Activated CD4-positive, alpha-beta memory T cell treated with anti-CD3 and anti-CD28 coated beads for 36 hours (primary cell): ENCODE measurements around the gene ADGRG6. TPM values are rescaled to one million over a fixed set of nuclear protein-coding genes. Genes with fewer than 3 reads are reported as not detected.
"Not testable (repeated sequence)": the region's sequence is repeated elsewhere in the genome, so short reads cannot be mapped to it uniquely, and the experiment has no call there.

ENCODE experiments used
- CTCF ChIA-PET: fragments of 350-600 bp; sonication (Branson Sonifier 250); formaldehyde crosslinking; loops from one replicate; lab custom pipeline; 2021; ENCODE audit warnings: antibody characterized with exemption, inconsistent platforms; lab: Charles Lee
- POLR2A ChIA-PET: fragments of 350-600 bp; sonication (Branson Sonifier 250); formaldehyde crosslinking; loops from one replicate; lab custom pipeline; 2021; ENCODE audit warnings: antibody characterized with exemption; lab: Charles Lee
- DNase-seq: peaks from one replicate; pipeline ENCODE4 v3.0.0-alpha.2; 2020
- H3K27ac Mint-ChIP-seq: one replicate; pipeline ENCODE4 v1.8.0; 2021; ENCODE audit warnings: mixed read lengths
- H3K27me3 Mint-ChIP-seq: one replicate; pipeline ENCODE4 v1.8.0; 2021; ENCODE audit warnings: mixed read lengths
- H3K36me3 Mint-ChIP-seq: one replicate; pipeline ENCODE4 v1.8.0; 2021; ENCODE audit warnings: mixed read lengths
- H3K4me1 Mint-ChIP-seq: one replicate; pipeline ENCODE4 v1.8.0; 2021; ENCODE audit warnings: low read depth, mixed read lengths
- H3K4me3 Mint-ChIP-seq: one replicate; pipeline ENCODE4 v1.8.0; 2021; ENCODE audit warnings: mild to moderate bottlenecking, mixed read lengths
- H3K9me3 Mint-ChIP-seq: one replicate; pipeline ENCODE4 v1.8.0; 2021; ENCODE audit warnings: mixed read lengths
- intact Hi-C: fragments of 100-400 bp; cut with micrococcal nuclease; formaldehyde crosslinking; loops from one replicate; pipeline ENCODE4 v1.15.1; 2023
- total RNA-seq, 2 experiments: library from RNA; stranded (reverse); gene quantifications; one replicate each; pipeline ENCODE4 v1.2.3, GENCODE V29; 2021

The ADGRG6 gene
- total RNA-seq, 2 experiments from 2014 or later: 0.12 to 0.55 TPM

DNA sequence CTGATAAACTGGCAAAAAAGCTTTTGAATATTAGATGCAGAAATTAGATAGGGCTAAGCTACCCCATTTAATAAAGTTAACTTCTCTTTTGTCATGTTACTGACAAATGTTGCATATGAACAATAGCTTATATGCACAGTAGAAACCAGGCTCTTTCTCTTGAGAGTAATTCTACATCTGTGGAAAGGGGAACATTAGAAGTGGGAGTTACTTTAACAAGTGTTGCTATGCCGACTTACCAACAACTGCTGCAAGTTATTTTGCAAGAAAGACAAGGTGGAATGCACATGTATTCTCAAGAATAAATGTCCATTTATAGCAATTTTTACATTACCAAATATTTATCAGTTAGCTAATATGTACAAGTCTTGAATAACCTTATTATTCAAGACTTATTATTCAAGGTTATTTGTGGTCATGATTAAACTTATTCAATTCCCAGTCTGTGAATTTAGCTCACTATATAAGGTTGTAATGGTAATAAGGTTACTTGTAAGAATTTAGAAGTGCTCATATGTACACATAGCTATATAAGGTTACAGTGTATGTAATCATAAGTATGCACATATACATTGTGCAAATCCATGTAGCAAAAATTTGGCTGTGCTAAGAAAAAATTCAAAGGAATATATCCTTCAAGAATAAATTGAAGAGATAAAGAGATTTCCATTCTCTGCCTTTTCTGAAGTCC, 38.3 kb downstream of the ADGRG6 start:
- H3K9me3 Mint-ChIP-seq: no peaks in the 10 kb centered on the region
- ChIA-PET CTCF (no interaction called here), POLR2A (no interaction called here)
- H3K27me3 Mint-ChIP-seq: peaks cover 12% of the 10 kb centered on the region
- no peak overlapping the region for H3K27ac Mint-ChIP-seq
- DNase-seq: no peak
- H3K36me3 Mint-ChIP-seq: no peaks in the 10 kb centered on the region
- intact Hi-C loops: no loop called here
- no peaks in the 10 kb centered on the region for H3K4me1 Mint-ChIP-seq
- no peak overlapping the region for H3K4me3 Mint-ChIP-seq

DNA sequence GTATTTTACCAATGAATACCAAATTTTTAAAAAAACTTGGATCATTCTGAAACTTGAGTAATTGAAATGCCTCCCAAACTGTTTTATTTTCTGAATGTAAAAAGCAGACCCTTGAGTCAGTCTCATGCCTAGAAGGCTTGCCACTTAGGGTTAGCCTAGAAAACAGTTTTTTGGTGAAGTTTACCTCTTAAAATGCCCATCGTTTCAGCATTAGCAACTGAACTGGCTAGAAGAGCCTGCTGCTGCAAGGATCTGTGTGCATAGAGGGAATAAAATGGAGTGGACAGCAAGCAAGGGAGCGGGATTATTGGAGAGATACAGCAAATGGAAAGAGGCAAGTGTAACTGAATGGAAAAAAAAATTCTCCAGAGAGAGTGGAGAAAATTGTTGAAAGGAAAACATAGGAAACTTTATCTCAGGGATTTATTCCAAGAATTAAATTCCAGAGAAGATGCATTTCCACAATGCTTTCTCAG, 40.1 kb downstream of the ADGRG6 start:
- intact Hi-C loops: no loop called here
- DNase-seq: no peak
- no peaks in the 10 kb centered on the region for H3K36me3 Mint-ChIP-seq
- no peak overlapping the region for H3K27ac Mint-ChIP-seq
- no peak overlapping the region for H3K4me3 Mint-ChIP-seq
- H3K4me1 Mint-ChIP-seq: no peaks in the 10 kb centered on the region
- H3K27me3 Mint-ChIP-seq: peaks cover 14% of the 10 kb centered on the region
- H3K9me3 Mint-ChIP-seq: no peaks in the 10 kb centered on the region
- CTCF ChIA-PET: no interaction called here
- POLR2A ChIA-PET: no interaction called here

DNA sequence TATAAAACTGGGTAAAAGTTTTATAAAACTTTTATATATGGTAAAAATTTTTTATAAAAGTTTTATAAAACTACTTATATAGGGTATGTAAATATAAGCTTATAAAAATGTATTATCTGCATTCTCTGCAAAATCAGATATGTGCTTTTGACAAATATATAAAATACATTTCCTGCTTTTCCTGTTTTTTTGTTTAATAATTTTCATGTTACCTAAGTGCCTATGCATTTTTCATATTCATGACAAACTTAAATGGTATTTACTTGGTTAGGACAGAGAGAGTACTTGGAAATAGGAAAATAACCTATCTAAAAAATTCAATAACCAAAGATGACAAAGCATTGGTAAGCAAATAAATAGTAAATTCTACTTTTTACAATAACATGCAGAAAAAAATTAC, 41.2 kb downstream of the ADGRG6 start:
- no peaks in the 10 kb centered on the region for H3K4me1 Mint-ChIP-seq
- no peaks in the 10 kb centered on the region for H3K36me3 Mint-ChIP-seq
- H3K27ac Mint-ChIP-seq: no peak overlapping the region
- intact Hi-C loops: no loop called here
- peaks cover 14% of the 10 kb centered on the region for H3K27me3 Mint-ChIP-seq
- DNase-seq: no peak
- ChIA-PET CTCF (no interaction called here), POLR2A (no interaction called here)
- no peak overlapping the region for H3K4me3 Mint-ChIP-seq
- H3K9me3 Mint-ChIP-seq: no peaks in the 10 kb centered on the region

DNA sequence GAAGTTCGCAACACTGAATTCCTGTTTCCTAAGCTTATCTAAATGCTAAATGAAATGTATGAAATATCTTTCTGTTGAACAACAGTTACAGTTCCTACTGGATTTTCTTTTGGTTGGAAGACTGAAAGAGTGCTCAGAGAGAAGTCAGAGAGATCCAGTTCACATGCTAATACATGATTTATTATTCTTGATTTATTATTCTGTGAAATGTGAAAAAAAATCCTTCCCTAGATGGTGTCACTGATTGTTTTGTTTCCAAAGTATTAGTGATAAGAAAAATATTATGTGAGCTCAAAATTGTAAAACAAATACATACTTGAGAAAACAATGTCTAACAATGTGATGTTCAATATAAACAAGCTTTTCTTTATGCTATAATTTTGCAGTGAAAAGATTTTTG, 42.1 kb downstream of the ADGRG6 start:
- ChIA-PET POLR2A (no interaction called here), CTCF (no interaction called here)
- intact Hi-C loops: no loop called here
- Mint-ChIP-seq H3K36me3 (no peaks in the 10 kb centered on the region), H3K4me1 (no peaks in the 10 kb centered on the region), H3K4me3 (no peak overlapping the region), H3K9me3 (no peaks in the 10 kb centered on the region), H3K27me3 (peaks cover 16% of the 10 kb centered on the region), H3K27ac (no peak overlapping the region)
- DNase-seq: no peak

DNA sequence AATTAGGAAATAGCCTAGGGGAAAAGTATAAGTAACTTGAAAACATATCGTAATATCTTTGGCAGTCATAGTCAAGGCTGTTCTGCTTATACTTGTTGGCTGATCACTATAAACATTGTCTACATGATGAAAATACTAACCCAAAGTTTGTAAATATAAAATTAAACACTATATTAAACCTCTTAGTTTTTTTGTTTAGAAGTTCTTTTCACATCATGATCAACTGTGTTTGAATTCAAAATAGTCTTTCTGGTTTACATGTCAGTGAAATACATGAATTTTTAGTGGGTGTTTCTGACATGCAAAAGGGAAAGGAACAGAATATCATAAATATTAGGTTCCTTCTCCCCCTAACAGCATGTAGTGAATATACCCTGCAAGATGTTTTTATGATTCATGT, 43.5 kb downstream of the ADGRG6 start:
- intact Hi-C loops: no loop called here
- Mint-ChIP-seq H3K27ac (no peak overlapping the region), H3K27me3 (peaks cover 18% of the 10 kb centered on the region), H3K9me3 (no peaks in the 10 kb centered on the region), H3K4me1 (no peaks in the 10 kb centered on the region), H3K4me3 (no peak overlapping the region), H3K36me3 (no peaks in the 10 kb centered on the region)
- POLR2A ChIA-PET: no interaction called here
- CTCF ChIA-PET: no interaction called here
- DNase-seq: no peak

DNA sequence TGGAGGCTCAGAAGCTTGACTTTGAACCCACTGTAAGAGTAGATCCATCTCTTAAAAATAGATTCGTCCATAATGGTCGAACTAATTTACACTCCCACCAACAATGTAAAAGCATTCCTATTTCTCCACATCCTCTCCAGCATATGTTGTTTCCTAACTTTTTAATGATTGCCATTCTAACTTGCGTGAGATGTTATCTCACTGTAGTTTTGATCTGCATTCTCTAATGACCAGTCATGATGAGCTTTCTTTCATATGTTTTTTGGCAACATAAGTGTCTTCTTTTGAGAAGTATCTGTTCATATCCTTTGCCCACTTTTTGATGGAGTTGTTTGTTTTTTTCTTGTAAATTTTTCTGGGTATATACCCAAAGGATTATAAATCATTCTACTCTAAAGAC, 44.4 kb downstream of the ADGRG6 start:
- intact Hi-C loops, CTCF ChIA-PET, H3K36me3 Mint-ChIP-seq, H3K4me3 Mint-ChIP-seq, POLR2A ChIA-PET, H3K27ac Mint-ChIP-seq, DNase-seq, H3K4me1 Mint-ChIP-seq, H3K9me3 Mint-ChIP-seq: not testable (repeated sequence)
- peaks cover 14% of the 10 kb centered on the region for H3K27me3 Mint-ChIP-seq

DNA sequence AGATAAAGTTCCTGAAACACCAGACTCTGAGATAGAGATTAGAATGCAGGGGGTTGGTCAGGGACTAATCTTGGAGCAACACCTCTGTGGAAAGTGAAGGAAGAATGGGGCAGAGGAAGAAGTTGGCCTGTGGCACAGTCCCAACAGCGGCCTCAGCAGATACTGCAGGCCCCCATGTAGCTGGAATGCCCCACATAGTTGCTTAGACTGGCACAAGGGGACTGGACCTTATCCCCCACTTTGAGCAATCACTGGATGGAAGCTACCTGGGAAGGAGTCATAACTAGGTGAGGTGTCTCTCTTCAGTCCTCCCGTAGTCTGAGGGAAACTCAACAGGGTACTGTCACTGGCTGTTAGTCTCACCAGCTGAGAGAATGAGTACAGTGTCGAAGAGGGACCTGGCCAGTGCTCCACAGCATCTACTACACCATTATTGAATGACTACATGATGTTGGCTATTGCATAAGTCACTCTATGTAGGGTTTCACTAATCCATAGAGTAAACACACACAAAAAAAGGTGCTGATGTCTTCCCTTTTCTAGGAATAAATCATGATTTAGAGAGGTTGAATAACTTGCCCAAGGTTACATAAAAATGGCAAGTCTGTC, 47.5 kb downstream of the ADGRG6 start:
- Mint-ChIP-seq H3K27me3 (peaks cover 12% of the 10 kb centered on the region), H3K9me3 (peaks cover 3% of the 10 kb centered on the region), H3K4me1 (no peaks in the 10 kb centered on the region), H3K27ac (no peak overlapping the region), H3K36me3 (no peaks in the 10 kb centered on the region), H3K4me3 (no peak overlapping the region)
- CTCF ChIA-PET: no interaction called here
- no peak for DNase-seq
- POLR2A ChIA-PET: no interaction called here
- intact Hi-C loops: no loop called here

DNA sequence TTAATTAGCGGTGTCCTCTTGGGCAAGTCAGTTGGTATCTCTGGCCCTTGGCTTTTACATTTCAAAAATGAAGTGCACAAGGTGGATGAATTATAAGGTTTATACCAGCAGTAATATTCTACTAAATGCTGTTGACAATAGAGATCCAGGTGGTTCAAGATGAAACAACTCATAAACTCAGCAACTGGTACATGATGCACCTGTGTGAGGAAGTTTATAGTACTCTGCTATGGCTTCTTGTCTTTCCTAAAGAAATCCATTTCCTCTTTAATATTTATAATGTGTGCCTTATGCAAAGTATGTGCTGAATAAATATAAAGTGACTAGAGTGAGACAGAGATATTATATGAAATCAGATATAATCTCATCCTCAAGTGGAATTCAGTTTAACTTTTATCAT, 48.5 kb downstream of the ADGRG6 start:
- Mint-ChIP-seq H3K27ac (no peak overlapping the region), H3K4me3 (no peak overlapping the region), H3K9me3 (peaks cover 3% of the 10 kb centered on the region), H3K4me1 (no peaks in the 10 kb centered on the region), H3K36me3 (no peaks in the 10 kb centered on the region), H3K27me3 (peaks cover 10% of the 10 kb centered on the region)
- DNase-seq: no peak
- intact Hi-C loops: no loop called here
- CTCF ChIA-PET: no interaction called here
- POLR2A ChIA-PET: no interaction called here

DNA sequence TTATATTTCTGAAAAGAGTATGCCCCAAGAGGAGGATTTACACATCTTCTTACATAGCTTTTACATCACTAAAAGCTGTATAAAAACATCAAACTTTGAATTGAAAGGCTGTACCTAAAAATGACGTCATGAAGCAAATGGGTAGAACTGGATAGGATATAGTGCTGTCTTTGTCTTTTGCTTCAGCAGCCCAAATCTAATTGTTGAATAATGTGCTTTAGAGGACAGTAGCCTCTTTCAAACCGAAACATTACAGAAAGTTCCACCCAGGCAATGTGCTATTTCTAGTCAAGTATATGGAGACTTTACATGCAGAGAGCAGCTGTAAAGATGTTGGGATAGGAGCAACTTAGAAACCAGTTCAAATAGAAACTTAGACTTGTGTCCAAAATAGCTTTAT, 51.9 kb downstream of the ADGRG6 start:
- intact Hi-C loops: no loop called here
- H3K27ac Mint-ChIP-seq: no peak overlapping the region
- ChIA-PET POLR2A (no interaction called here), CTCF (no interaction called here)
- H3K4me3 Mint-ChIP-seq: no peak overlapping the region
- H3K27me3 Mint-ChIP-seq: peaks cover 9% of the 10 kb centered on the region
- no peaks in the 10 kb centered on the region for H3K36me3 Mint-ChIP-seq
- no peaks in the 10 kb centered on the region for H3K4me1 Mint-ChIP-seq
- no peak for DNase-seq
- peaks cover 3% of the 10 kb centered on the region for H3K9me3 Mint-ChIP-seq

DNA sequence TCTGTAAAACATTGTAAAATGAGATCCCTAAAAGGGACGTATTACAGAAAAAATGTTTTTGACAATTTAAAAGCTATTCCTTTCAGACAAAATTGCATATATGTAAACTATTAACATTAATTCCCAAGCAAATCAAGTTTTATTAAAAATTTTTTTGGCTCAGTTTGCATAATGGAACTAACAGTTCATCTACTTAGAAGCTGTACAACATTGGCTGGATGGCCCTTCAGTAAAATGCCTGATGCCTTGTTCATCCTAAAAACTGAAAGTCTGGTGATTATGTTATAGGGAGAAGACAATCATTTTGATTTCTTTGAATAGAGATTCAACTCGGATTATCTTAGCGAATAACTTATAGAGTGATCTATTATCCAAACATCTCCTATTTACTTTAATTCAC, 52.8 kb downstream of the ADGRG6 start:
- intact Hi-C loops: no loop called here
- no peaks in the 10 kb centered on the region for H3K4me1 Mint-ChIP-seq
- CTCF ChIA-PET: no interaction called here

DNA sequence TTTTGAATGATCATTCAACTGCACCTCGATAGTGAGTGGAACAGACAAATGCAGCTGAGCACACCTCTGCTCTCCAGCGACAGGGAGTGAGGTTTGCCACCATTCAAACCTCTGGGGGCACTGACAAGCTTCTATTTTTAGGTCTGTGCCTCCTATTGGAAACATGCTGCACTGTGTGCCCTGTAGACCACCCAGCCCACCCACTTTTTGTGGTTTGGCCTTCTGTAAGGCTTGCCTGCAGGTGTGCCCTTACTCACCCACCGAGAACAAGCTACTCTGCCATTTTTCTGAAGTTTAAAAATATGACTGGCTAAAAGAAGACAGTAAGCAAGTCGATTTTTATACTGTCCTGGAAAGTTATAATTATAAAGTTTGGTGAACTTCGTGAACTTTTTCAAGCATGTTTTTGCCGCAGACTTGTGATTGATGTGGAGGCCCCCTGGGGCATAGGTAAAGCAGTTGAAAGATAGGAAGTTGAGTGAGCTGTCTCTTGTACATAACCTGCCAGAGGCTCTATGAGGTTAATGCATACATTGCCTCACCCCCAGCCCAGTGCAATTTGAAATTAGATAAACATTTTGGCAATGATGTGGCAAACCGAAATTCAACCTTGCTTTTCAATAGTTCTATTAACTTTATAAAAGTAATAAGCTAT, 53.8 kb downstream of the ADGRG6 start:
- POLR2A ChIA-PET: interaction anchor here (0.6 kb wide), 1 partner anchor 147 kb away, joined by 3 read pairs; no protein-coding TSS in a partner anchor
- no peak overlapping the region for H3K4me3 Mint-ChIP-seq
- H3K4me1 Mint-ChIP-seq: no peaks in the 10 kb centered on the region
- H3K9me3 Mint-ChIP-seq: peaks cover 3% of the 10 kb centered on the region
- H3K27me3 Mint-ChIP-seq: peaks cover 5% of the 10 kb centered on the region
- no peak overlapping the region for H3K27ac Mint-ChIP-seq
- CTCF ChIA-PET: interaction anchor here (1.3 kb wide), 1 partner anchor 1072 kb away, joined by 3 read pairs; no protein-coding TSS in a partner anchor
- no peak for DNase-seq
- intact Hi-C loops: no loop called here
- no peaks in the 10 kb centered on the region for H3K36me3 Mint-ChIP-seq

More for the DNA sequence above, 52.8 kb downstream of the ADGRG6 start:
- H3K9me3 Mint-ChIP-seq: peaks cover 3% of the 10 kb centered on the region
- no peaks in the 10 kb centered on the region for H3K36me3 Mint-ChIP-seq
- no peak for DNase-seq
- no peak overlapping the region for H3K4me3 Mint-ChIP-seq
- peaks cover 5% of the 10 kb centered on the region for H3K27me3 Mint-ChIP-seq
- POLR2A ChIA-PET: no interaction called here
- H3K27ac Mint-ChIP-seq: no peak overlapping the region

DNA sequence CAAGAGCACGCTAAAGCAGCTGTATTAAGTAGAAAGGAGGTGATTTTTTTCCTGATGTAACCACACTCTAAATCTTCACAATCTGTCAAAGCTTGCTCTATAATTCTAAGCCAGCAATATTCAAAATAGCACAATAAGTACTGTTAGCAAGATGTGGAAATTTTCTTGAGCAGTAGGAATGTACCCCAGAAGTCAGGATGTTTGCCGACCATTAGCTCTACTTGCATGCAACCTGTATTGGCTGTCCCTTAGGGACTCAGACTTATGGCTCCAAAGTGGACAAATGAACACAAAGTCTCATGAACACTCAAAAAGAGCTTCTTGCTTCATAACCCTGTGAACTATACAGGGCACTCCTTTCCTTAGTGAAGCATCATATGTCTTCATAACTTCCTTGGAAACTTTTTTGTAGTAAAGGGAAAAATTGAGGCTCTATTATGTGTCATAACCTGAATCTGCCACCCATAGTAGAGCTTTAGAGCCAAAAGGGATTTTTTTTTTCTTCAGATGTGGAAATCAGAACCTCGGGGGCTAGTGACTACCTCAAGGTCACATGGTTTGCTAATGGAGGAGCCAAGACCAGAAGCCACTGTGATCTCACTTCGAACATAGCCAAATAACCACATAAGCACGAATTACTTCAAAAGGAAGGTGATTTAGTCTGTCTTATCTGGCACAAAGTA, 54.5 kb downstream of the ADGRG6 start:
- H3K27ac Mint-ChIP-seq: no peak overlapping the region
- H3K36me3 Mint-ChIP-seq: no peaks in the 10 kb centered on the region
- POLR2A ChIA-PET: interaction anchor here (0.6 kb wide), 1 partner anchor 148 kb away, joined by 3 read pairs; no protein-coding TSS in a partner anchor
- intact Hi-C loops: no loop called here
- H3K9me3 Mint-ChIP-seq: peaks cover under 1% of the 10 kb centered on the region
- no peak overlapping the region for H3K4me3 Mint-ChIP-seq
- CTCF ChIA-PET: interaction anchor here (1.3 kb wide), 1 partner anchor 1071 kb away, joined by 3 read pairs; no protein-coding TSS in a partner anchor
- no peaks in the 10 kb centered on the region for H3K4me1 Mint-ChIP-seq
- no peak for DNase-seq
- H3K27me3 Mint-ChIP-seq: peaks cover 4% of the 10 kb centered on the region
